Large intestine (tissue), 3 donors: ENCODE measurements around the gene CNNM2. TPM values are rescaled to one million over a fixed set of nuclear protein-coding genes. Genes with fewer than 3 reads are reported as not detected.

Experiments used
- DNase-seq, 2 donors: peaks; one replicate each; pipeline versions ENCODE4 v3.0.0 to v3.0.0-alpha.2; 2013
- H3K27ac ChIP-seq: one replicate; pipeline ENCODE4 v1.5.1; 2013; ENCODE audit warnings: low read length
- H3K27me3 ChIP-seq: 2 replicates; pipeline ENCODE4 v1.6.1; 2013; ENCODE audit warnings: low read length; ENCODE audit not compliant: control insufficient read depth, insufficient read depth
- H3K36me3 ChIP-seq: 2 replicates; pipeline ENCODE4 v1.6.1; 2013; ENCODE audit warnings: low read length; ENCODE audit not compliant: control insufficient read depth, insufficient read depth
- H3K4me1 ChIP-seq: one replicate; pipeline ENCODE4 v1.6.1; 2013; ENCODE audit warnings: low read length; ENCODE audit not compliant: control insufficient read depth, insufficient read depth
- H3K4me3 ChIP-seq: one replicate; pipeline ENCODE4 v1.5.1; 2013; ENCODE audit warnings: low read length
- H3K9me3 ChIP-seq: one replicate; pipeline ENCODE4 v1.6.1; 2013; ENCODE audit warnings: mild to moderate bottlenecking, low read depth, low read length, moderate library complexity; ENCODE audit not compliant: control insufficient read depth
- WGBS: methylation state at CpG from one replicate; pipeline ENCODE4 v1.1.5; 2013; ENCODE audit warnings: low lambda C conversion rate; ENCODE audit not compliant: insufficient coverage; 5-methylcytosine and 5-hydroxymethylcytosine counted together
- polyA plus RNA-seq: library from polyadenylated mRNA; unstranded; fragments of 120-200 nt; gene quantifications from one replicate; pipeline ENCODE4 v1.2.1, GENCODE V29; 2013

The CNNM2 gene
- polyA plus RNA-seq, 1 donor: 12.5 TPM

- no peak overlapping the region for H3K4me3 ChIP-seq
- no peaks in the 10 kb centered on the region for H3K4me1 ChIP-seq
- no peaks in the 10 kb centered on the region for H3K27me3 ChIP-seq
- peaks cover 55% of the 10 kb centered on the region for H3K36me3 ChIP-seq
- H3K27ac ChIP-seq: no peak overlapping the region
- no peaks in the 10 kb centered on the region for H3K9me3 ChIP-seq
- DNase-seq: no peak
- no CpG with 5 or more reads among the region's 2 CpGs for WGBS
Observed at GRCh38 chr10:103100620-103101019, 182.5 kb downstream of the CNNM2 start.

GRCh38 chr10:103102195-103102594 lies 184.1 kb downstream of the CNNM2 start:
- peaks cover 51% of the 10 kb centered on the region for H3K36me3 ChIP-seq
- H3K9me3 ChIP-seq: no peaks in the 10 kb centered on the region
- H3K27ac ChIP-seq: no peak overlapping the region
- no peak for DNase-seq
- no peaks in the 10 kb centered on the region for H3K4me1 ChIP-seq
- no CpG with 5 or more reads among the region's 3 CpGs for WGBS
- no peak overlapping the region for H3K4me3 ChIP-seq
- H3K27me3 ChIP-seq: no peaks in the 10 kb centered on the region

- no peaks in the 10 kb centered on the region for H3K4me1 ChIP-seq
- H3K27me3 ChIP-seq: no peaks in the 10 kb centered on the region
- no CpG with 5 or more reads among the region's 2 CpGs for WGBS
- DNase-seq: no peak
- no peak overlapping the region for H3K27ac ChIP-seq
- H3K36me3 ChIP-seq: peaks cover 45% of the 10 kb centered on the region
- no peaks in the 10 kb centered on the region for H3K9me3 ChIP-seq
- no peak overlapping the region for H3K4me3 ChIP-seq
Observed at GRCh38 chr10:103103989-103104388, 185.9 kb downstream of the CNNM2 start.

GRCh38 chr10:103104721-103105120 lies 186.6 kb downstream of the CNNM2 start:
- Histone ChIP-seq H3K4me3 (no peak overlapping the region), H3K4me1 (no peaks in the 10 kb centered on the region), H3K27me3 (no peaks in the 10 kb centered on the region), H3K36me3 (peaks cover 39% of the 10 kb centered on the region), H3K27ac (no peak overlapping the region), H3K9me3 (no peaks in the 10 kb centered on the region)
- WGBS: 0% methylated on average over 1 of the region's 2 CpGs
- DNase-seq: no peak

DNA sequence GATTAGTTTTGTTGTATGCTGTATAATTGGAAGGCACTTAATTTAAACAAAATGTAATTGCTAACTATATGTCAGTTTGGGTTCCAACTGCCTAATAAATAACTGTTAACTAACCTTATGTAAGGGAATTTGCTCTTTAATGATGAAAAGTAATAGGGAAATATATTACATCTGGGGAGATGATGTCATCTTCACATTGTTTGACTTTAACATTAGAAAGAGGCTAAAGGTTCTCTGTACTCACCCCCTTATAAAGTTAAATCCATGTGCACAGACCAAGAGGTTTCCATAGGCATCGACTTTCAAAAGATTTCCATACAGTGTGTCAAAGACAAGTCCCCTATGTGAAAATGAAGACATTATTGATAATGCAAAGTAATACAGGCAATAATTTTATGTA lies 187.4 kb downstream of the CNNM2 start:
- Histone ChIP-seq H3K4me1 (no peaks in the 10 kb centered on the region), H3K36me3 (peaks cover 32% of the 10 kb centered on the region), H3K9me3 (no peaks in the 10 kb centered on the region), H3K27me3 (no peaks in the 10 kb centered on the region), H3K4me3 (no peak overlapping the region), H3K27ac (no peak overlapping the region)
- DNase-seq: no peak
- WGBS: no CpG with 5 or more reads among the region's 1 CpG

DNA sequence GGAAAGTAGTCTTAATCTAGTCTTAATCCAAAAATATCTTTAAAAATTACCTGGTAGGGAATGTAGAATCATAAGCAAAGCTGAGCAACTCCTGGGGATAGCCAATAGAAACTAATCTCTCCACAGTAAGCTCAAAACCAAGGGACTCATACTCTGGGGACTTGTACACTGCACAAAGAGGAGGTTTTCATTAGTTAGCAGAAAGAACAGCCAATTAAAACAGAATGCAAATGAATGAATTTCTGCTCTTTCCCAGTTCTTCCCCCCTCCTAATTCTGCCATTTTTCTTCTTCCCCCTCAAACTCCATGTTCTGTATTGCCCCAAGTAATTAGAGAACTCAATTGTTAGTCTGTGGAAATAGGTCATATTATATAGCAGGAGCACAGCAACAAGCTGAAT lies 188.4 kb downstream of the CNNM2 start:
- H3K36me3 ChIP-seq: peaks cover 26% of the 10 kb centered on the region
- H3K9me3 ChIP-seq: no peaks in the 10 kb centered on the region

DNA sequence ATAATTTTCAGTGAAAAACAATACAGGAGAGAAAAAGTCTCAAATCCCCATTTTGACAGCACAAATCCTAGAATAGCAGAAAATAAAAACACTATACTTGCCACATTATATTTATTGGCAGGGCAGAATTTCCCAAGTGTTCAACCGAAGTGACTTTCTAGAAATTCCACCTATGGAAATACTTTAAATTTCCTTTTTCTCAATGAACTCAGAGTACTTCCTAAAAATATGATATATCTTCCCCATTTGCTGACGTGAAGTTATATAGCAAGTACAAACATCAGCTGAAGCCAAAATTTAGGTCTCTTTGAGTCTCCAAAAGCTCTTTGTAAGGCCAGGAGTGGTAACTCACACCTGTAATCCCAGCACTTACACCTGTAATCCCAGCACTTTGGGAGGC lies 191.7 kb downstream of the CNNM2 start:
- H3K27me3 ChIP-seq: no peaks in the 10 kb centered on the region
- DNase-seq: no peak
- peaks cover 7% of the 10 kb centered on the region for H3K36me3 ChIP-seq
- H3K9me3 ChIP-seq: no peaks in the 10 kb centered on the region
- H3K4me3 ChIP-seq: no peak overlapping the region
- WGBS: 90% methylated on average over 2 of the region's 2 CpGs
- no peak overlapping the region for H3K27ac ChIP-seq
- no peaks in the 10 kb centered on the region for H3K4me1 ChIP-seq

More for the DNA sequence above, 188.4 kb downstream of the CNNM2 start:
- H3K27ac ChIP-seq: no peak overlapping the region
- no peaks in the 10 kb centered on the region for H3K4me1 ChIP-seq
- H3K27me3 ChIP-seq: no peaks in the 10 kb centered on the region
- no peak for DNase-seq
- no peak overlapping the region for H3K4me3 ChIP-seq

DNA sequence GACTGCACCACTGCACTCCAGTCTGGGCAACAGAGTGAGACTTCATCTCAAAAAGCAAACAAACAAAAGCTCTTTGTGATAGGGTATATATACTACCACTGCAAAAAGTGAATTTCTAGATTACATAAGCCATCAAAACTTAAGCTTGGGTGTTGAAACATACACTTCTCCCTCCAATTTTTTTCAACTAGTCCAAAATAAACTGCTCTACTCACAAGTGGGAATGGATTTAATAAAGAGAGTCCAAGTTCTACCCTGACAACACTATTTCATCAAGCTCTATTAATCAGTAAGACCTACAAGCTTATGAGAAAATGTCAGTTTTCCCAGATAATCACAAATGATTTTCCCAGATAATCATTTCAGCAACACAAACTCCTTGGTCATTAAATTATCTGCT lies 192.3 kb downstream of the CNNM2 start:
- peaks cover 7% of the 10 kb centered on the region for H3K36me3 ChIP-seq
- no peaks in the 10 kb centered on the region for H3K4me1 ChIP-seq
- H3K27me3 ChIP-seq: no peaks in the 10 kb centered on the region
- H3K9me3 ChIP-seq: no peaks in the 10 kb centered on the region
- no peak overlapping the region for H3K27ac ChIP-seq
- H3K4me3 ChIP-seq: no peak overlapping the region
- no peak for DNase-seq

DNA sequence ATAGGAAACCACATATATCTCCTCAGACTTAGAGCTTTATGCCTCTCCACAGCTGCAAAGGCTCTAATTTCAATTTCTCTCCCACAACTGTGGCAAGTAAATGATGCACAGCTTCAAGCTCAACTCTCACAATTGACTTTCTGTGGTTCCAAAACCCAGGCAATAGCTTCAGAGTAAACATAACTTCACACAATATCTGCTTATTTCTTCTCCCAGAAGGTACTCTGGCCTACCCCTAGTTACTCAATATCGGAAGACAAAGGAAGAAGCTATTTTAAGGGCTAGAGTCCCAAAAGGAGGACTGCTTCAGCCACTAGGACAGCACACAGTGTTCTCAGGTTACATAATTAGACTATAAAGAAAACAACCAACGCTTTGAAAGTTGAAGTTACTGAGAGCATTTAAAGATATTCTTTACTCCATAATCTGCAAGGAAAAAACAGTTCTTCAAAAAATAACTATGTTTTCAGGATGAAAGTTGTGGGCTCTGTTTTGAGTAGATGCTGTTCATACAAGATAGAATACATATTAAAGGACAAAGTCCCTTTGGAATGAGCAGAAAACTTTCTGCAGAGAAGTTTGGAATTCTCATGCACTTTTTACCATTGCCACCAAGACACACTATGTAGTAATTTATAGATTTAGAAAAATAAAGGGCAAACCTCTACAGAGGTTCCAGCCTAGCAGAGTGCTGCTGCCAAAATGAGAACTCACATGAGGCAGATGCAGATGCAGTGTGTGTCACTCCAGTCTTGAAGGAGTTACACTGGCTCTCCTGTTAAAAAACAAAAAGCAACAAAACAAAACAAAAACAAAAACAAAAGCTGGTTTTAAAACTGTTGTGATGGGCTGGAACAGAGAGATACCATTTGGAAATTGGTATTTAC lies 193.2 kb downstream of the CNNM2 start:
- Histone ChIP-seq H3K27ac (no peak overlapping the region), H3K36me3 (peaks cover 3% of the 10 kb centered on the region), H3K4me1 (no peaks in the 10 kb centered on the region), H3K27me3 (no peaks in the 10 kb centered on the region), H3K4me3 (no peak overlapping the region), H3K9me3 (no peaks in the 10 kb centered on the region)
- DNase-seq: no peak
- WGBS: 20% methylated on average over 1 of the region's 2 CpGs

GRCh38 chr10:103111918-103112877 lies 194.1 kb downstream of the CNNM2 start:
- no peaks in the 10 kb centered on the region for H3K27me3 ChIP-seq
- no peaks in the 10 kb centered on the region for H3K4me1 ChIP-seq
- H3K4me3 ChIP-seq: no peak overlapping the region
- no peak for DNase-seq
- 100% methylated on average over 2 of the region's 4 CpGs for WGBS
- no peaks in the 10 kb centered on the region for H3K9me3 ChIP-seq
- H3K27ac ChIP-seq: no peak overlapping the region
- H3K36me3 ChIP-seq: peaks cover under 1% of the 10 kb centered on the region
